Measurements from ENCODE around the gene C16orf86.
"Not testable (repeated sequence)": the region's sequence is repeated elsewhere in the genome, so short reads cannot be mapped to it uniquely, and the experiment has no call there.

The C16orf86 gene

DNA sequence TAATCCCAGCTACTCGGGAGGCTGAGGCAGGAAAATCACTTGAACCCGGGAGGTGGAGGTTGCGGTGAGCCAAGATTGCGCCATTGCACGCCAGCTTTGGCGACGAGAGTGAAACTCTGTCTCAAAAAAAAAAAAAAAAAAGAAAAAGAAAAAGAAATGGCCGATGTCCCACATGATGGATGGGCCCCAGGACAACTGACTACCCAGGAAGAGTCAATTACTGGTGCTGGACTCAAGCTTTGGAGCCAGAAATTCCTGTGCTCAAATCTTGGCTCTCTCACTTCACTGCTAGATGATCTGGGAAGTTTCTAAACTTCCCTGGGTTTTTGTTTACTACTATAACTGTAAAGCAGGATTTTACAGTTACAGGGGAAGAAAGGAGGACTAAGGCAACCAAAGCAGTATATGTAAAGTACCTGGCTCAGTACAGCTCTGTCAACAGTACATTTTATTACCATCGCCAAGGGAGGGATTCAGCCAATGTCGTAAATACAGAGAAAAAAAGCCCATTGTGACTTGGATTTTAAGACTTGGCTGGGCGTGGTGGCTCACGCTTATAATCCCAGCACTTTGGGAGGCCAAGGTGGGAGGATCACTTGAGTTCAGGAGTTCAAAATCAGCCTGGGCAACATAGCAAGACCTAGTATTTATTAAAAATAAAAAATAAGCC, 11.9 kb downstream of the C16orf86 start:
- no peaks in the 10 kb centered on the region for H3K36me3 Mint-ChIP-seq (ENCODE audit: low read depth)

DNA sequence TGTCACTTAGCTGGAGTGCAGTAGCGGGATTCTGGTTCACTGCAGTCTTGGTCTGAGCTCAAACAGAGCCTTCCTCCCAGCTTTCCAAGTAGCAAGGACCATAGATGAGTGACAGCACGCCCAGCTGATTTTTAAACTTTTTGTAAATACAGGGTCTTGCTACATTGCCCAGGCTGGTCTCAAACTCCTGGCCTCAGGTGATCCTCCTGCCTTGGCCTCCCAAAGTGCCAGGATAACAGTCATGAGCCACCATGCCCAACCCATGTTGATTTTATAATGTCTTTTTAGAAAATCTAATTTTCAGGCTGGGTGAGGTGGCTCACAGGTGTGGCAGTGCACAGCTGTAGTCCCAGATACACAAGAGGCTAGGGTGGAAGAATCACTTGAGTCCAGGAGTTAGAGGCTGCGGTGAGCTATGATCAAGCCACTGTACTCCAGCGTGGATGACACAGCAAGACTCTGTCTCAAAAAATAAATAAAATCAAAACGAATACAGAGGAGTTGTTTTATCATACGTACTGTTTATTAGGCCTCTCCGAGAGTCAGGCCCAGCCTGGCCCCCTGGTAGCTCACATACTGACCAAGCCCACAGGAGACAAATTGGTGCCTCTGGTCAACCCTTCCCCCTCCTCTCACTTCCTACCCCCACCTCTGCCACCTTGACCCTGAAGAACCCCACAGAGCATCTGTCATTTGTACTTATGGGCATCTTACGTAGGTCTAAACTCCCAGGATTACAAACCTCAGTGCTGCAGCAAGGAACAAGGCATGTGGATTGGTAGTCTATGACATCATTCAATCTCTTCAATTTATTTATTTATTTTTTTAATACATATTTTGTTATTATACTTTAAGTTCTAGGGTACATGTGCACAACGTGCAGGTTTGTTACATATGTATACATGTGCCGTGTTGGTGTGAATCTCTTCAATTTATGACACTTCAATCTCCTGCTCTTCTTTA, 13.6 kb downstream of the C16orf86 start:
- DNase-seq (ENCODE audit: low spot score) = no peak
- Mint-ChIP-seq H3K4me1 (ENCODE audit: low read depth) (no peaks in the 10 kb centered on the region), H3K27ac (no peak overlapping the region), H3K36me3 (ENCODE audit: low read depth) (peaks cover 2% of the 10 kb centered on the region), H3K4me3 (no peak overlapping the region), H3K9me3 (no peaks in the 10 kb centered on the region), H3K27me3 (ENCODE audit: low read depth) (no peaks in the 10 kb centered on the region)

More for the DNA sequence above, 11.9 kb downstream of the C16orf86 start:
- Mint-ChIP-seq H3K27ac (no peak overlapping the region), H3K27me3 (ENCODE audit: low read depth) (no peaks in the 10 kb centered on the region), H3K4me1 (ENCODE audit: low read depth) (no peaks in the 10 kb centered on the region), H3K9me3 (no peaks in the 10 kb centered on the region), H3K4me3 (no peak overlapping the region)
- no peak for DNase-seq (ENCODE audit: low spot score)

DNA sequence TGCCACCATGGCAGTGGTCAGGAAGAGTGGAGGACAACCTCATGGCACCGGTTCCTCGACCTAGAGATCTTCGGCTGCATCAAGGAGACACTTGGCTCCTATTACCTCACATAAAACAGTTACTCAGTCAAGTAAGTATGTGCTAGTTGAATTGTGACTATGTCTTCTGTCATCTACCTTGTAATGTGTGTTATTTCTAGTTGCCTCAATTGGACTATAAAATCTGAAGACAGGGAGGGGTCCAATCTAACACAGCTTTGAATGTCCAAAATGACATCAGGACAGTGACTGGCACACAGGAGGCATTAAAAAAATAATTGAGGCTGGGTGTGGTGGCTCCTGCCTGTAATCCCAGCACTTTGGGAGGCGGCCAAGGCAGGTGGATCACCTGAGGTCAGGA, 17.2 kb downstream of the C16orf86 start:
- Mint-ChIP-seq H3K27ac (no peak overlapping the region), H3K4me1 (ENCODE audit: low read depth) (no peaks in the 10 kb centered on the region), H3K9me3 (no peaks in the 10 kb centered on the region), H3K36me3 (ENCODE audit: low read depth) (peaks cover 7% of the 10 kb centered on the region), H3K27me3 (ENCODE audit: low read depth) (no peaks in the 10 kb centered on the region), H3K4me3 (no peak overlapping the region)
- DNase-seq (ENCODE audit: low spot score) = no peak

DNA sequence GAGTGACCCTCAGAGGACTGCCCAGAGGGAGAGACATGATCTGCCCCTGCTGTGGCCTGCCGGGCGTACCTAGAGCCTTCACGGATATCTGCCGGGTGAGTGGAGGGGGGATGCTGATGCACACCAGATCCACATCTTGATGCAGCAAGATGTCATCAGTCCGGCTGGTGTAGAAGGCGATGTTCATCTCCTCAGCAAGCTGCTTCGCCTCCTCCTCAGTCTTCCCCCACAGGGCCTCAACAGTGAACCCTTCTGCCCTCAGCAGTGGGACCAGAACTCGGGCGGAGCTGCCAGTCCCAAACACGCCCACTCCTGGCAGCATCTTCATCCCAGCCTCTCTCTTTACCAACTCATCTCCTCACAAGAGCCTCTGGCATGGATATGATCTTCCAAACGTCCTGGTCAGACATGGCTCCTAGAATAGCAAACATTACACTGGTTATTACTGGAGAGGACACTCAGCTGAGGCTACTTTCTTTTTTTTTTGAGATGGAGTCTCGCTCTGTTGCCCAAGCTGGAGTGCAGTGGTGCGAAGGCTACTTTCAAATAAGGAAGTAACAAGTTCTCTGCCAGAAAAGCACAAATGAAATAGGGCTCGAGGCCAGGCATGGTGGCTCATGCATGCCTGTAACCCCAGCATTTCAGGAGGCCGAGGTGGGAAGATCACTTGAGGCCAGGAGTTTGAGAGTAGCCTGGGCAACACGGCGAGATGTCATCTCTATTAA, 18.9 kb downstream of the C16orf86 start:
- Mint-ChIP-seq H3K27ac (peak overlapping the region; percentile 69), H3K4me3 (no peak overlapping the region), H3K36me3 (ENCODE audit: low read depth) (peaks cover 7% of the 10 kb centered on the region), H3K4me1 (ENCODE audit: low read depth) (no peaks in the 10 kb centered on the region), H3K9me3 (no peaks in the 10 kb centered on the region), H3K27me3 (ENCODE audit: low read depth) (no peaks in the 10 kb centered on the region)
- DNase-seq (ENCODE audit: low spot score) = no peak

DNA sequence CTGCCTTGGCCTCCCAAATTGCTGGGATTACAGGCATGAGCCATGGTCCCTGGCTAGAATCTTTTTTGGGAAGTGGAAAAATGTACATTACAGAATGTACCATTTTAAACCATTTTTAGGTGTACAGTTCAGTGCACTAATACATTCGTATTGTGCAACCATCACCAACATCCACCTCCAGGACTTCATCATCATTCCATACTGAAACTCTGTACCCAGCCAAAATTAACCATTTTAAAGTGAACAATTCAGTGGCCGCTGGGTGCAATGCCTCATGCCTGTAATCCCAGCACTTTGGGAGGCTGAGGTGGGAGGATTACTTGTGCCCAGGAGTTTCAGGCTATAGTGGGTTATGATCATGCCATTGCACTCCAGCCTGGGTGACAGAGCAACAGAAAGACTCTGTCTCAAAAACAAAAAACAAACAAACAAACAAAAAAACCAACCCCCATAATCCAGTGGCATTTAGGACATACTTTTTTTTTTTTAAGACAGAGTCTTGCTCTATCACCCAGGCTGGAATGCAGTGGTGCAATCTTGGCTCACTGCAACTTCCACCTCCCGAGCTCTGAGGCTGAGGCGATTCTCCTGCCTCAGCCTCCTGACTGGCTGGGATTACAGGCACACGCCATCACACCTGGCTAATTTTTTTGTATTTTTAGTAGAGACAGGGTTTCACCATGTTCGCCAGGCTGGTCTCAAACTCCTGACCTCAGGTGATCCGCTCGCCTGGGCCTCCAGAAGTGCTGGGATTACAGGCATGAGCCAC, 27.1 kb downstream of the C16orf86 start:
- H3K4me1 Mint-ChIP-seq (ENCODE audit: low read depth); H3K9me3 Mint-ChIP-seq; DNase-seq (ENCODE audit: low spot score); H3K36me3 Mint-ChIP-seq (ENCODE audit: low read depth); H3K27me3 Mint-ChIP-seq (ENCODE audit: low read depth); H3K4me3 Mint-ChIP-seq; H3K27ac Mint-ChIP-seq: not testable (repeated sequence)

DNA sequence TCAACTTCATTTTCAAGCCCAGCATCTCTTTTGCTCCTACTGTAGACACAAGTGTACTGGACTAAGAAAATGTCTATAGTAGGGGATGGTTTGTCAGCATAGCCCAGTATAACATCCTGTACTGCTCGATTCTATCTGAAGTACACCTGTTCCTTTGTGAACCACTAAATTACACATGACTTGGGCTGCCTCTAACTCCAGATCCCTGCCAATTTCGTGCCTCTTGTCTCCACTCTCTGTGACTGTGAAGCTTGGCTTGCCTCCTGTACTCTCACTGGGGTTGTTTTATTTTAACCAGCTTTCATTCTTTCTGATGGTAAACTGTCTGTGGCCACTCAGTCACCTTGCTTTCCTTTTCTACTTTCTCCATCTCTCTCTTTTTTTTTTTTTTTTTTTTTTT, 28.0 kb downstream of the C16orf86 start:
- H3K9me3 Mint-ChIP-seq = no peaks in the 10 kb centered on the region
- H3K4me3 Mint-ChIP-seq = no peak overlapping the region
- DNase-seq (ENCODE audit: low spot score) = no peak
- peaks cover 8% of the 10 kb centered on the region for H3K4me1 Mint-ChIP-seq (ENCODE audit: low read depth)
- H3K36me3 Mint-ChIP-seq (ENCODE audit: low read depth) = peaks cover 6% of the 10 kb centered on the region
- peak overlapping the region; percentile 21 for H3K27ac Mint-ChIP-seq
- H3K27me3 Mint-ChIP-seq (ENCODE audit: low read depth) = no peaks in the 10 kb centered on the region

DNA sequence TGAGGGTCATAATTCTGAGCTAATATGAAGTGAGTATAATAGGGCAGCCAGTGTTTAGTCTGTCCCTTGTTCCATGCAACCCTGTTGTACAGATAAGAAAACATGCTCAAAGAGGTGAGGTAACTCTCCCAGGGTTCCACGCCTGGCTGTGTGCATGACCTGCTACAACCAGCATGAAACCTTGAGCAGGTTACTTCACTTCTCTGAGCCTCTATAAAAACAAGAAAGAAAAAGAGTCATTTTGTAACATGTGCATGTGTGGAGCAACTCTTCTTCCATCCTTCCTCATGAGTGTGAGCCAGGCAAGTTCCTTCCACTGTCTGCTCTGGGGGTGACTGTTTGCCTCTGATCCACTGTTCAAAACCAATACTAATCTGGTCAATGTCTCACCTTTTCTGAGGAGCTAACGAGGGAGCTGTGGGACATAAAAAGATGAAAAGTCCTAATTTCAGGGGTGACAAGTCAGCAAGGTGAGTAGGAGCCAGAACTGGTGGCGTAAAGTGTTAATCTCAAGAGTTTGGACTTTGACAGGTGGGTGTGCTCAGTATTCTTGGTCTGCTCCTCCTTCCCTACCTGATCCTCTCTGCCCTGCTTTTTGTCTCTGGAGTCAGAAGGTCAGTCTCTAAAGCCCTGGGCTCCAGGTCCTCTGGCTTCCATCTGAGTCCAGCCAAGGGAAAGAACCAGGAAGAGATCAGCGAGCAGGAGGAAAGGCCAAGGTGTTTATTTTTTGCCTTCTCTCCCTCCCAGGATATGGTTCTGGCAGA, 31.0 kb downstream of the C16orf86 start:
- H3K27ac Mint-ChIP-seq = no peak overlapping the region
- H3K4me3 Mint-ChIP-seq = no peak overlapping the region
- H3K9me3 Mint-ChIP-seq = no peaks in the 10 kb centered on the region
- H3K4me1 Mint-ChIP-seq (ENCODE audit: low read depth) = peaks cover 6% of the 10 kb centered on the region
- H3K27me3 Mint-ChIP-seq (ENCODE audit: low read depth) = no peaks in the 10 kb centered on the region
- DNase-seq (ENCODE audit: low spot score) = no peak
- H3K36me3 Mint-ChIP-seq (ENCODE audit: low read depth) = peaks cover 4% of the 10 kb centered on the region

DNA sequence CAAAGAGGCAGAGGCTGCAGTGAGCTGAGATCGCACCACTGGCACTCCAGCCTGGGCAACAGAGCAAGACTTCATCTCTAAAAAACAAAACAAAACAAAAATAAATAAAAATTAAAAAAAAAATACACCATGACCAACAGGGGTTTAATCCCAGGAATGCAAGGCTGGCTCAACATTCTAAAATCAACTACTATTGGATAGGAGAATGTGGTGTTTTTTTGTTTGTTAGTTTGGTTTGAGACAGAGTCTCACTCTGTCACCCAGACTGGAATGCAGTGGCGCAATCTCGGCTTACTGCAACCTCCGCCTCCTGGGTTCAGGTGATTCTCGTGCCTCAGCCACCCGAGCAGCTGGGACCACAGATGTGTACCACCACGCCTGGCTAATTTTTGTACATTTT, 32.7 kb downstream of the C16orf86 start:
- no peaks in the 10 kb centered on the region for H3K27me3 Mint-ChIP-seq (ENCODE audit: low read depth)
- no peak overlapping the region for H3K4me3 Mint-ChIP-seq
- peaks cover 4% of the 10 kb centered on the region for H3K36me3 Mint-ChIP-seq (ENCODE audit: low read depth)
- peaks cover 15% of the 10 kb centered on the region for H3K4me1 Mint-ChIP-seq (ENCODE audit: low read depth)
- H3K27ac Mint-ChIP-seq = no peak overlapping the region
- no peaks in the 10 kb centered on the region for H3K9me3 Mint-ChIP-seq
- DNase-seq (ENCODE audit: low spot score) = no peak

DNA sequence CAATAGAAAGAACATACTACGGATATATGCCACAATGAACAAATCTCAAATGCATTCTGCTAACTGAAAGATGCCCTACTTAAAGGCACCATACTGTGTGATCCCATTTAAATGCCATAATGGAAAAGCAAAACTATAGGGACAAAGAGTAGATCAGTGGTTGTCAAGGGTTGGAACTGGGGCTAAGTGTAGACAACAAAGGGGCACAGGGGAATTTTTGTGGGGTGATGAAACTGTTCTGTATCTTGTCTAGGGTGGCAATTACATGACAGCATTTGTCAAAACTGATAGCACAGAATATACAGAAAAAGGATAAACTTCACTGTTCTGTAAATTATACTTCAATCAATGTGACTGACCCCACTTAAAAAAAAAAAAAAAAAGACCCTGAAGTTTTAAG, 34.8 kb downstream of the C16orf86 start:
- Mint-ChIP-seq H3K27ac (no peak overlapping the region), H3K4me1 (ENCODE audit: low read depth) (peaks cover 13% of the 10 kb centered on the region), H3K4me3 (no peak overlapping the region), H3K27me3 (ENCODE audit: low read depth) (no peaks in the 10 kb centered on the region), H3K9me3 (no peaks in the 10 kb centered on the region), H3K36me3 (ENCODE audit: low read depth) (peaks cover 4% of the 10 kb centered on the region)
- no peak for DNase-seq (ENCODE audit: low spot score)

DNA sequence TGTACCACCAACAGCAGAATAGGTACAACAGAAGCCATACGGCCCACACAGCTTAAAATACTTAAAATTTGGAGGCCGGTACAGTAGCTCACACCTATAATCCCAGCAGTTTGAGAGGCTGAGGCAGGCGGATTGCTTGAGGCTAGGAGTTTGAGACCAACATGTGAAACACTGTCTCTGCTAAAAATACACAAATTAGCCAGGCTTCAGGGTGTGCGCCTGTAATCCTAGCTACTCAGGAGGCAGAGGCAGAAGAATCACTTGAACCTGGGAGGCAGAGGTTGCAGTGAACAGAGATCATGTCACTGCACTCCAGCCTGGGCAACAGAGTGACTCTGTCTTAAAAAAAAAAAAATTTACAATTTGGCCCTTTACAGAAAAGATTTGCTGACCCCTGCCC, 35.5 kb downstream of the C16orf86 start:
- Mint-ChIP-seq H3K4me1 (ENCODE audit: low read depth) (peaks cover 11% of the 10 kb centered on the region), H3K36me3 (ENCODE audit: low read depth) (peaks cover 4% of the 10 kb centered on the region), H3K9me3 (no peaks in the 10 kb centered on the region), H3K27ac (no peak overlapping the region), H3K4me3 (no peak overlapping the region), H3K27me3 (ENCODE audit: low read depth) (no peaks in the 10 kb centered on the region)
- DNase-seq (ENCODE audit: low spot score) = no peak

DNA sequence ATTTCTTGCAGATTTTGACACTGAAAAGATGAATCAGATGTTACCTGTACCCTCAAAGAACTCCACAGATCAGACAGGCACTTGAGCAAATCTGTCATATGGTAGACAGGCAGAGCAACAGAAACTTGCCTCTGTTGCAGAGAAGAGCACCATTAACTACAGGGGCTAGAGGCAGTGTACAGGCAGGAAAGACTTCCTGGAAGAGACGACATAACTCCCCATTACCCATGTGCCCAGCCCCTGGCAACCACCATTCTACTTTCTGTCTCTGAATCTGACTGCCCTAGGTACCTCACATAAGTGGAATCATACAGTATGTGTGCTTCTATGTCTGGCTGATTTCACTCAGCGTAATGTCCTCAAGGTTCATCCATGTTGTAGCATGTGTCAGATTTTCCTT, 37.0 kb downstream of the C16orf86 start:
- Mint-ChIP-seq H3K4me1 (ENCODE audit: low read depth) (peaks cover 9% of the 10 kb centered on the region), H3K36me3 (ENCODE audit: low read depth) (peaks cover 1% of the 10 kb centered on the region), H3K9me3 (no peaks in the 10 kb centered on the region), H3K27me3 (ENCODE audit: low read depth) (no peaks in the 10 kb centered on the region), H3K27ac (peak overlapping the region; percentile 64), H3K4me3 (peak overlapping the region; percentile 18)
- peak; percentile 9 for DNase-seq (ENCODE audit: low spot score)

DNA sequence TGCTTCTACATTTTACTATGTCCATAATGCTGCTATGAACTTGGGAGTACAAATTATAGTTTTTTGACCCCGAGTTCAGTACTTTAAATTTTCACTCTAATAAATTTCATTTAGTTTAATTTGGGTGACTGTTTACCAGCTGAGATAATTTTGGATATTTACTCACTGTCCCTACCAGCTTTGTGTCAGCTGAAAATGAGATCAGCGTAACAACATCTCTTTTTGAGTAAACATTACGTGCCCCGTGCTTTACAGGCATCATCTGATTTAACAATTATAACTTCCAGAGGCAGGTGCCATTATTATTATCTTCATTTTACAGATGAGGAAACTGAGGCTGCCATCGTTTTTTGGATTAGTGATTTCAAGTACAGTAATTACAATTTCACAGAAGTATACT, 37.5 kb downstream of the C16orf86 start:
- DNase-seq (ENCODE audit: low spot score) = no peak
- Mint-ChIP-seq H3K4me3 (peak overlapping the region; percentile 18), H3K27ac (no peak overlapping the region)

DNA sequence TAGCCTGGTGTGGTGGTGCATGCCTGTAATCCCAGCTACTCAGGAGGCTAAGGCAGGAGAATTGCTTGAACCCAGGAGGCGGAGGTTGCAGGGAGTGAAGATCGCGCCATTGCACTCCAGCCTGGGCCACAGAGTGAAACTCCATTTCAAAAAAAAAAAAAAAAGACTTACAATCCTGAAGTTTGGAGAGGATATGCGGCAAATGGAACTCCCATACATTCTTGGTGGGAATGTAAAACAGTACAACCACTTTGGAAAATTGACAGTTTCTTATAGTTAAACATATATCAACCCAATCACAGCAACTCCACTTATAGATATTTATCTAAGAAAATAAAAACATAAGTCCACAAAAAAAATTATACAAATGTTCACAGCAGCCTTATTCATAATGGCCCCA, 40.6 kb downstream of the C16orf86 start:
- no peak overlapping the region for H3K4me3 Mint-ChIP-seq

More for the DNA sequence above, 37.5 kb downstream of the C16orf86 start:
- Mint-ChIP-seq H3K4me1 (ENCODE audit: low read depth) (peaks cover 9% of the 10 kb centered on the region), H3K27me3 (ENCODE audit: low read depth) (no peaks in the 10 kb centered on the region), H3K36me3 (ENCODE audit: low read depth) (no peaks in the 10 kb centered on the region), H3K9me3 (no peaks in the 10 kb centered on the region)

More for the DNA sequence above, 40.6 kb downstream of the C16orf86 start:
- DNase-seq (ENCODE audit: low spot score) = no peak
- Mint-ChIP-seq H3K36me3 (ENCODE audit: low read depth) (no peaks in the 10 kb centered on the region), H3K27ac (no peak overlapping the region), H3K27me3 (ENCODE audit: low read depth) (no peaks in the 10 kb centered on the region), H3K4me1 (ENCODE audit: low read depth) (peaks cover 9% of the 10 kb centered on the region), H3K9me3 (no peaks in the 10 kb centered on the region)
